ENCODE results near the gene GRAMD1B. TPM values are rescaled to one million over a fixed set of nuclear protein-coding genes. Genes with fewer than 3 reads are reported as not detected.
A peak's percentile ranks its signal among the peaks of the same experiment; 100 is the strongest.

GRAMD1B gene
- polyA plus RNA-seq, 3 donors, result 3.2 to 13.9 (median 3.3) TPM

GRCh38 chr11:123547180-123547579 lies 117.1 kb downstream of the GRAMD1B start:
- intact Hi-C loops (cut with micrococcal nuclease), result no loop called here
- H3K27ac Mint-ChIP-seq, result peak overlapping the region in 1 of 7 donors; percentile 49
- TF ChIP-seq CTCF (IDR thresholded peaks at IDR 0.05), result no peak

GRCh38 chr11:123548774-123549173 lies 118.7 kb downstream of the GRAMD1B start:
- 40% methylated on average over 2 of the region's 4 CpGs for WGBS (ENCODE audit: insufficient coverage)
- intact Hi-C loops (cut with micrococcal nuclease), result no loop called here
- H3K27ac ChIP-seq (ENCODE audit: low read depth in 1 of 2, low read length in 2 of 2), result no peak overlapping the region
- H3K9ac ChIP-seq (ENCODE audit: insufficient read depth, low read length, poor library complexity, severe bottlenecking), result no peak overlapping the region
- Mint-ChIP-seq H3K4me3 (no peak overlapping the region), H3K27me3 (ENCODE audit: low read depth in 3 of 3) (peaks cover 0 to 4% (median 2%) of the 10 kb centered on the region in 3 donors), H3K9me3 (peaks cover 0 to 1% (median 0%) of the 10 kb centered on the region in 7 donors), H3K4me1 (peaks cover 48% of the 10 kb centered on the region), H3K36me3 (peaks cover 2 to 11% of the 10 kb centered on the region in 2 donors), H3K27ac (peak overlapping the region in 2 of 7 donors; percentile 50 to 80)
- H3K4me2 ChIP-seq (replicated peaks; ENCODE audit: extremely low read depth, low read length, poor library complexity, severe bottlenecking), result no peak overlapping the region
- no peak overlapping the region for H2AFZ ChIP-seq (ENCODE audit: insufficient read depth, low read depth, low read length, poor library complexity, severe bottlenecking)
- no peak for TF ChIP-seq CTCF (IDR thresholded peaks at IDR 0.05)
- no peak for DNase-seq
- peaks cover 20% of the 10 kb centered on the region in 2 donors for H3K4me1 ChIP-seq (ENCODE audit: control insufficient read depth in 1 of 2, insufficient read depth in 2 of 2, low read length in 2 of 2)
- no peaks in the 10 kb centered on the region for H3K9me3 ChIP-seq (replicated peaks in 1 of 2; ENCODE audit: control insufficient read depth in 1 of 2, insufficient read depth in 1 of 2, low read length in 2 of 2)
- H3K36me3 ChIP-seq (replicated peaks in 1 of 2; ENCODE audit: control insufficient read depth in 1 of 2, insufficient read depth in 2 of 2, low read length in 2 of 2), result no peaks in the 10 kb centered on the region
- H3K27me3 ChIP-seq (ENCODE audit: control insufficient read depth in 2 of 2, insufficient read depth in 2 of 2, low read length in 2 of 2), result no peaks in the 10 kb centered on the region
- peaks cover 45% of the 10 kb centered on the region for H4K20me1 ChIP-seq (ENCODE audit: insufficient read depth, low read length)
- no peak overlapping the region for H3K4me3 ChIP-seq (replicated peaks in 1 of 3; ENCODE audit: low read depth in 2 of 3, low read length in 3 of 3)
- peaks cover 19% of the 10 kb centered on the region for H3K79me2 ChIP-seq (ENCODE audit: insufficient read depth, low read length)

More at GRCh38 chr11:123547180-123547579, 117.1 kb downstream of the GRAMD1B start:
- Mint-ChIP-seq H3K4me3 (no peak overlapping the region), H3K4me1 (peaks cover 50% of the 10 kb centered on the region), H3K27me3 (ENCODE audit: low read depth in 3 of 3) (peaks cover 0 to 3% (median 2%) of the 10 kb centered on the region in 3 donors), H3K9me3 (peaks cover 0 to 1% (median 0%) of the 10 kb centered on the region in 7 donors), H3K36me3 (peaks cover 6 to 18% of the 10 kb centered on the region in 2 donors)
- Histone ChIP-seq H3K4me1 (ENCODE audit: control insufficient read depth in 1 of 2, insufficient read depth in 2 of 2, low read length in 2 of 2) (peaks cover 20% of the 10 kb centered on the region in 2 donors), H3K36me3 (replicated peaks in 1 of 2; ENCODE audit: control insufficient read depth in 1 of 2, insufficient read depth in 2 of 2, low read length in 2 of 2) (peaks cover 3 to 9% of the 10 kb centered on the region in 2 donors), H3K4me2 (replicated peaks; ENCODE audit: extremely low read depth, low read length, poor library complexity, severe bottlenecking) (no peak overlapping the region), H3K9ac (ENCODE audit: insufficient read depth, low read length, poor library complexity, severe bottlenecking) (no peak overlapping the region), H2AFZ (ENCODE audit: insufficient read depth, low read depth, low read length, poor library complexity, severe bottlenecking) (no peak overlapping the region), H4K20me1 (ENCODE audit: insufficient read depth, low read length) (peaks cover 45% of the 10 kb centered on the region), H3K27ac (ENCODE audit: low read depth in 1 of 2, low read length in 2 of 2) (peak overlapping the region in 1 of 2 donors; percentile 7), H3K4me3 (replicated peaks in 1 of 3; ENCODE audit: low read depth in 2 of 3, low read length in 3 of 3) (no peak overlapping the region), H3K27me3 (ENCODE audit: control insufficient read depth in 2 of 2, insufficient read depth in 2 of 2, low read length in 2 of 2) (no peaks in the 10 kb centered on the region), H3K79me2 (ENCODE audit: insufficient read depth, low read length) (peaks cover 19% of the 10 kb centered on the region), H3K9me3 (replicated peaks in 1 of 2; ENCODE audit: control insufficient read depth in 1 of 2, insufficient read depth in 1 of 2, low read length in 2 of 2) (no peaks in the 10 kb centered on the region)
- DNase-seq, result peak; percentile 29 to 53 (median 39)

All from CD14-positive monocyte (primary cell).